Stomach (tissue), 9 donors: ENCODE data around the gene RBM14. TPM values are rescaled to one million over a fixed set of nuclear protein-coding genes. Genes with fewer than 3 reads are reported as not detected.

Experiments used
- DNase-seq, 2 donors: peaks; one replicate each; pipeline versions ENCODE4 v3.0.0 to v3.0.0-alpha.2; 2013 to 2019
- H3K27ac ChIP-seq, 5 donors: fragments of 200-600 bp in 4 of 5; sonication (generic) in 4 of 5; one replicate each; pipeline ENCODE4 v1.5.1; 2013 to 2019; ENCODE audit warnings: mild to moderate bottlenecking in 1 of 5, moderate library complexity in 1 of 5
- H3K27me3 ChIP-seq, 3 donors: fragments of 200-600 bp; sonication (generic); one replicate each; pipeline ENCODE4 v1.5.1; 2017 to 2019; ENCODE audit warnings: mixed run types in 1 of 3
- H3K36me3 ChIP-seq, 4 donors: fragments of 200-600 bp; sonication (generic); 1 replicate in 3 of 4; 2 replicates in 1 of 4; pipeline ENCODE4 v1.5.1; 2016 to 2019
- H3K4me1 ChIP-seq, 4 donors: fragments of 200-600 bp; sonication (generic); one replicate each; pipeline ENCODE4 v1.5.1; 2016 to 2019
- H3K4me3 ChIP-seq, 4 donors: fragments of 200-600 bp; sonication (generic) in 3 of 4; one replicate each; pipeline ENCODE4 v1.5.1; 2016 to 2019; ENCODE audit warnings: mild to moderate bottlenecking in 1 of 4
- H3K9me3 ChIP-seq, 4 donors: fragments of 200-600 bp; sonication (generic); one replicate each; pipeline ENCODE4 v1.5.1; 2016 to 2019
- CTCF ChIP-seq, 7 experiments: fragments of 450-650 bp in 4 of 7; fragments of 200-600 bp in 3 of 7; sonication (generic) in 3 of 7; IDR thresholded peaks; one replicate each; pipeline ENCODE4 v1.5.1; 2016 to 2019; ENCODE audit warnings: antibody characterized with exemption in 7 of 7, control low read depth in 2 of 7, mild to moderate bottlenecking in 1 of 7
- EP300 ChIP-seq: sonication (generic); formaldehyde crosslinking; IDR thresholded peaks from one replicate; pipeline ENCODE4 v1.6.1; 2017; ENCODE audit warnings: antibody characterized with exemption
- POLR2A ChIP-seq, 4 donors: fragments of 450-650 bp; IDR thresholded peaks; one replicate each; pipeline ENCODE4 v1.6.1; 2016; ENCODE audit warnings: antibody characterized with exemption in 4 of 4, control low read depth in 2 of 4, mild to moderate bottlenecking in 1 of 4, moderate library complexity in 1 of 4
- POLR2AphosphoS5 ChIP-seq, 3 donors: sonication (generic); formaldehyde crosslinking; IDR thresholded peaks; one replicate each; pipeline ENCODE4 v1.6.1; 2016; ENCODE audit warnings: antibody characterized with exemption in 3 of 3
- WGBS, 5 donors: extraction: QIAGEN DNeasy Blood & Tissue Kit in 3 of 5; methylation state at CpG; one replicate each; pipeline versions ENCODE4 v1.1.5 to v1.1.7; 2013 to 2018; 5-methylcytosine and 5-hydroxymethylcytosine counted together
- intact Hi-C: fragments of 100-400 bp; cut with DNase I; formaldehyde crosslinking; loops from one replicate; pipeline ENCODE4 v1.15.1; 2023; ENCODE audit warnings: low total_unique reads
- polyA plus RNA-seq, 3 donors: library from polyadenylated mRNA; stranded (reverse); fragments of 200-250 nt; gene quantifications; one replicate each; pipeline ENCODE4 v1.2.3, GENCODE V29; 2013
- total RNA-seq, 5 donors: library from RNA; depleted of rRNA; stranded (reverse); fragments of >200 nt; gene quantifications; one replicate each; pipeline versions ENCODE4 v1.1.0 to v1.2.3, GENCODE V29; 2014 to 2016
- donor health status: healthy with polysubstance abuse.
- donor health status: Bipolar disorder and iron deficiency.
- donor health status: healthy.

Gene RBM14
- total and polyA plus RNA-seq, 8 donors: 9.9 to 233 (median 34.0) TPM

DNA sequence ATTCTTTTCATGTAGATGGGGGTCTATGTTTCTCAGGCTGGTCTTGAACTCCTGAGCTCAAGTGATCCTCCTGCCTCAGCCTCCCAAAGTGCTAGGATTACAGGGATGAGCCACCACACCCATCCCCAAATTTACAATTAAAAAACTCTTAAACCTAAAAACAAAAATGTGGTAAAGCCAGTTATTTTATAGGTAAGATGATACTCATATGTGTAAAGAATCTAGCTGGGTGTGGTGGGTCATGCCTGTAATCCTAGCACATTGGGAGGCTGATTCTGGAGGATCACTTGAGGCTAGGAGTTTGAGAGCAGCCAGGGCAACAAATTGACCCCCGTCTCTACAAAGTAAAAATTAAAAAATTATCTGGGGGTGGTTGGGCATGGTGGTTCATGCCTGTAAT lies 4.0 kb upstream of the RBM14 start:
- 91 to 100% (median 96%) methylated on average over 1 of the region's 1 CpG for WGBS, 5 donors
- no peak for TF ChIP-seq EP300
- TF ChIP-seq CTCF (IDR thresholded peaks at IDR 0.05): no peak
- no peak for TF ChIP-seq POLR2A (IDR thresholded peaks at IDR 0.05)
- TF ChIP-seq POLR2AphosphoS5 (IDR thresholded peaks at IDR 0.05): no peak

DNA sequence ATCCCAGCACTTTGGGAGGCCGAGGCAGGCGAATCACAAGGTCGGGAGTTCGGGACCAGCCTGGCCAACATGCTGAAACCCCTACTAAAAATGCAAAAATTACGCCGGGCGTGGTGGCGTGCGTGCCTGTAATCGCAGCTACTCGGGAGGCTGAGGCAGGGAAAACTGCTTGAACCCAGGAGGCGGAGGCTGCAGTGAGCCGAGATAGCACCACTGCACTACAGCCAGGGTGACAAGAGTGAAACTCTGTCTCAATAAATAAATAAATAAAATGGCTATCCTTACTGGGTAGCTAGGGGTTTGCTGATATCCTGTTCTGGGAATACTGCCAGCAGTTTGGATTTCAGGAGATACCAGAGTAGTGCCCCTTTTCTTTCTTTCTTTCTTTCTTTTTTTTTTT lies 2.4 kb upstream of the RBM14 start:
- H3K4me3 ChIP-seq: no peak overlapping the region
- H3K9me3 ChIP-seq: no peaks in the 10 kb centered on the region
- 37 to 79% (median 62%) methylated on average over 13 of the region's 13 CpGs for WGBS, 5 donors
- peaks cover 12 to 35% (median 27%) of the 10 kb centered on the region in 4 donors for H3K4me1 ChIP-seq
- peak in 1 of 2 donors; percentile 46 for DNase-seq
- no peaks in the 10 kb centered on the region for H3K27me3 ChIP-seq
- no peaks in the 10 kb centered on the region for H3K36me3 ChIP-seq
- no peak for TF ChIP-seq POLR2A (IDR thresholded peaks at IDR 0.05)
- TF ChIP-seq CTCF (IDR thresholded peaks at IDR 0.05): no peak
- no peak for TF ChIP-seq EP300
- no peak for TF ChIP-seq POLR2AphosphoS5 (IDR thresholded peaks at IDR 0.05)
- H3K27ac ChIP-seq: no peak overlapping the region
- intact Hi-C loops: no loop called here

More for the DNA sequence above, 4.0 kb upstream of the RBM14 start:
- no peak for DNase-seq
- H3K36me3 ChIP-seq: no peaks in the 10 kb centered on the region
- no peaks in the 10 kb centered on the region for H3K27me3 ChIP-seq
- H3K4me1 ChIP-seq: peaks cover 5 to 29% (median 22%) of the 10 kb centered on the region in 4 donors
- intact Hi-C loops: no loop called here
- H3K4me3 ChIP-seq: no peak overlapping the region
- no peak overlapping the region for H3K27ac ChIP-seq
- H3K9me3 ChIP-seq: no peaks in the 10 kb centered on the region

GRCh38 chr11:66617155-66617834 lies 865 bp downstream of the RBM14 start:
- 0% methylated on average over 19 to 38 of the region's 38 CpGs for WGBS, 5 donors
- peak overlapping the region; percentile 90 to 98 (median 97) for H3K27ac ChIP-seq
- TF ChIP-seq CTCF (IDR thresholded peaks at IDR 0.05) (no peak), POLR2AphosphoS5 (IDR thresholded peaks at IDR 0.05) (no peak), POLR2A (IDR thresholded peaks at IDR 0.05) (no peak), EP300 (no peak)
- no peak for DNase-seq
- H3K9me3 ChIP-seq: no peaks in the 10 kb centered on the region
- intact Hi-C loops: no loop called here
- H3K27me3 ChIP-seq: no peaks in the 10 kb centered on the region
- H3K4me3 ChIP-seq: peak overlapping the region; percentile 56 to 94 (median 90)
- peaks cover 0 to 6% (median under 1%) of the 10 kb centered on the region in 4 donors for H3K36me3 ChIP-seq
- H3K4me1 ChIP-seq: peaks cover 39 to 67% (median 57%) of the 10 kb centered on the region in 4 donors

DNA sequence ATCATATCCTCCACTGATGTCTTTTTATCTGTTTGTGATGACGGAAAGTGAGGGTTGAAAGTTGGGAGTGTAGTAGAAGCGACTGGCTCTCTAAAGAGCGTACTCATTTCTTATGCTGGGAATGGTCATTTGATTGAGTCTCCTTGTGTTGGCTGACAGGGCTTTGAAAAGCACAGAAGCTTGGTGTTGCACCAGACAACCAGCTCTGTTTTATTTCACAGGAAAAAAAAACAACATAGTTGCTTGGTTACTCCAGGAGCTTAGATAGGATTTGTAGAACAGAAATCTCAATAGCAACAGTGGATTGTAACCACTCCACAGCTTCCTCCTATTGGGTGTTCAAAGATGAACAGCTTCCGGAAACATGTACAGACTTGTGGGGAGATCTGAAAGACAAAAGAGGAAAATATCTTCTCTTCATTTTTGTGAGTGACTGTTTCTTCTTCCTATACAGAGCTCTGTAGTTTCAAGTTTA lies 2.7 kb downstream of the RBM14 start:
- Histone ChIP-seq H3K4me3 (peak overlapping the region; percentile 56 to 94 (median 90)), H3K4me1 (peaks cover 55 to 80% (median 74%) of the 10 kb centered on the region in 4 donors), H3K27me3 (no peaks in the 10 kb centered on the region), H3K27ac (peak overlapping the region in 4 of 5 donors; percentile 90 to 98 (median 98)), H3K9me3 (no peaks in the 10 kb centered on the region), H3K36me3 (peaks cover 8 to 18% (median 13%) of the 10 kb centered on the region in 4 donors)
- peak in 1 of 2 donors; percentile 85 for DNase-seq
- TF ChIP-seq POLR2AphosphoS5 (IDR thresholded peaks at IDR 0.05) (peak in 2 of 3 donors; percentile 58 to 82), EP300 (no peak)
- 16 to 24% (median 22%) methylated on average over 4 of the region's 4 CpGs for WGBS, 5 donors
- intact Hi-C loops: no loop called here

GRCh38 chr11:66624450-66624849 lies 8.0 kb downstream of the RBM14 start:
- H3K27ac ChIP-seq: peak overlapping the region in 4 of 5 donors; percentile 63 to 98 (median 77)
- 81 to 88% (median 82%) methylated on average over 14 to 16 of the region's 16 CpGs for WGBS, 5 donors
- intact Hi-C loops: no loop called here
- no peak for DNase-seq
- H3K27me3 ChIP-seq: no peaks in the 10 kb centered on the region
- H3K36me3 ChIP-seq: peaks cover 54 to 71% (median 64%) of the 10 kb centered on the region in 4 donors
- TF ChIP-seq POLR2AphosphoS5 (IDR thresholded peaks at IDR 0.05) (no peak), POLR2A (IDR thresholded peaks at IDR 0.05) (no peak), CTCF (IDR thresholded peaks at IDR 0.05) (no peak), EP300 (no peak)
- no peak overlapping the region for H3K4me3 ChIP-seq
- H3K9me3 ChIP-seq: no peaks in the 10 kb centered on the region
- H3K4me1 ChIP-seq: peaks cover 48 to 76% (median 64%) of the 10 kb centered on the region in 4 donors
